ENCODE data around the gene TRIM14. TPM values are rescaled to one million over a fixed set of nuclear protein-coding genes. Genes with fewer than 3 reads are reported as not detected.
A peak's percentile ranks its signal among the peaks of the same experiment; 100 is the strongest.

The TRIM14 gene
- total and polyA plus RNA-seq, 2 of the 4 experiments (the other 2 are of a cell fraction): 3.0 to 8.5 TPM

DNA sequence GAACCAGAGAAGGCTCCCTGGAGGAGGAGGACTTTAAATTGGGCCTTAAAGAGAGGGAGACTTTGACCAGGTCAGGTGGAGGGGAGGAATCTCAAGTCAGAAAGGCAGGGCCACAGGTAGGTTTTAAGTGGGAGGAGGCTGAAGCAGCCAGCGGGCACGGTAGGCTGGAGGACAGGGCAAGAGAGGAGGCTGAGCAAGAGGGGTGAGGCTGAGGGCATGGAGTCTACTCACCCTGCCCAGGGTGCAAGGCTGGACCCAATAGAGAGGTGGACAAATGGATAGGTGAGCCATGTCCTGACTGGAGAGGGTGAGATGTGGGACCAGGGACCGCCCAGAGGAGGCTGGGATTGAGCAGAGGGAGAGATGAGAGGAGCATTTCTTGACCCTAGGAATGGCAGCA is 25.6 kb upstream of the TRIM14 start:
- Histone ChIP-seq H4K5ac (ENCODE audit: low read depth, low read length) (no peak overlapping the region), H2AK9ac (replicated peaks; ENCODE audit: low read depth, low read length, poor library complexity) (no peak overlapping the region), H3K4ac (ENCODE audit: low read depth, low read length) (no peak overlapping the region), H2AFZ (replicated peaks; ENCODE audit: low read length, poor library complexity) (peak overlapping the region; percentile 41), H4K8ac (ENCODE audit: low read depth in 2 of 2, low read length in 2 of 2) (no peak overlapping the region), H3K56ac (ENCODE audit: extremely low read depth, insufficient read depth, low read length) (no peak overlapping the region), H3K4me2 (ENCODE audit: low read depth, low read length) (no peak overlapping the region), H2BK20ac (ENCODE audit: low read depth, low read length) (no peak overlapping the region), H2BK120ac (ENCODE audit: low read depth, low read length) (no peak overlapping the region), H2BK5ac (ENCODE audit: low read depth, low read length, poor library complexity, severe bottlenecking) (no peak overlapping the region), H2AK5ac (ENCODE audit: low read depth, low read length) (no peak overlapping the region), H3K27me3 (ENCODE audit: control insufficient read depth, insufficient read depth, low read length) (peaks cover 3% of the 10 kb centered on the region; the same call in 1 of the 2 replicates), H3K23ac (ENCODE audit: low read depth, low read length) (no peak overlapping the region), H3K27ac (ENCODE audit: insufficient read depth, low read length) (no peak overlapping the region), H3K9ac (ENCODE audit: low read depth, low read length) (no peak overlapping the region), H3K9me1 (ENCODE audit: insufficient read depth, low read length) (no peaks in the 10 kb centered on the region; the same call in 1 of the 2 replicates), H4K20me1 (ENCODE audit: insufficient read depth, low read length) (no peaks in the 10 kb centered on the region), H3K79me1 (ENCODE audit: low read depth in 1 of 2, low read length in 2 of 2) (no peaks in the 10 kb centered on the region), H3K36me3 (ENCODE audit: control insufficient read depth, insufficient read depth, low read length) (no peaks in the 10 kb centered on the region), H3K18ac (ENCODE audit: low read depth, low read length) (no peak overlapping the region), H4K91ac (ENCODE audit: insufficient read depth, low read depth, low read length) (no peak overlapping the region), H3K4me1 (ENCODE audit: control insufficient read depth, insufficient read depth, low read length) (peaks cover 6% of the 10 kb centered on the region; the same call in 1 of the 2 replicates), H2BK15ac (ENCODE audit: low read depth, low read length) (no peak overlapping the region), H3K14ac (replicated peaks; ENCODE audit: low read depth, low read length) (no peak overlapping the region), H3K9me3 (ENCODE audit: control insufficient read depth, insufficient read depth, low read length) (no peaks in the 10 kb centered on the region), H3K4me3 (ENCODE audit: insufficient read depth, low read depth, low read length) (no peak overlapping the region)
- POLR2A ChIA-PET (ENCODE audit: unreplicated experiment): no interaction called here
- ATAC-seq (ENCODE audit: low read depth) (no peak), DNase-seq (no peak)
- intact Hi-C loops (cut with micrococcal nuclease): no loop called here
- no CpG with 5 or more reads among the region's 3 CpGs for WGBS, 2 experiments (ENCODE audit: extremely low coverage in 2 of 2, insufficient read length in 1 of 2)
- BruUV-seq (replicated peaks): no TSS peak
- dilution Hi-C loops (cut with HindIII; ENCODE audit: low sequenced_read_pairs, unreplicated experiment): no loop called here
- in situ Hi-C loops (cut with MboI; ENCODE audit: low sequenced_read_pairs): no loop called here
- no peak for TF ChIP-seq RFX5 (IDR thresholded peaks at IDR 0.05; ENCODE audit: low read depth, low read length)
- TF ChIP-seq BHLHE40 (IDR thresholded peaks at IDR 0.05; ENCODE audit: low read depth, low read length): no peak
- TF ChIP-seq CEBPB (IDR thresholded peaks at IDR 0.05; ENCODE audit: low read depth, low read length): no peak
- no peak for TF ChIP-seq NFE2L2 (IDR thresholded peaks at IDR 0.05; ENCODE audit: low read depth, low read length)
- TF ChIP-seq RCOR1 (IDR thresholded peaks at IDR 0.05; ENCODE audit: insufficient replicate concordance, low read length): no peak
- no peak for TF ChIP-seq ELK1 (IDR thresholded peaks at IDR 0.05; ENCODE audit: borderline replicate concordance, low read depth, low read length)
- TF ChIP-seq MAZ (IDR thresholded peaks at IDR 0.05; ENCODE audit: borderline replicate concordance, low read depth, low read length): no peak
- no peak for TF ChIP-seq POLR2A (IDR thresholded peaks at IDR 0.05; ENCODE audit: low read depth, low read length)
- no peak for TF ChIP-seq FOS (IDR thresholded peaks at IDR 0.05; ENCODE audit: low read depth, low read length)
- TF ChIP-seq USF2 (IDR thresholded peaks at IDR 0.05; ENCODE audit: low read depth, low read length): no peak
- TF ChIP-seq CTCF (conservative IDR thresholded peaks at IDR 0.05; ENCODE audit: low read depth, low read length): no peak
- TF ChIP-seq RAD21 (IDR thresholded peaks at IDR 0.05; ENCODE audit: low read length): no peak
- no peak for TF ChIP-seq MXI1 (IDR thresholded peaks at IDR 0.05; ENCODE audit: borderline replicate concordance, low read depth, low read length)
- TF ChIP-seq SMC3 (IDR thresholded peaks at IDR 0.05; ENCODE audit: low read depth, low read length): no peak
- no peak for TF ChIP-seq CHD1 (IDR thresholded peaks at IDR 0.05; ENCODE audit: low read depth, low read length)
- no peak for TF ChIP-seq MAFK (IDR thresholded peaks at IDR 0.05; ENCODE audit: low read depth, low read length)
- CTCF ChIA-PET: no interaction called here

Measured in IMR-90 (cell line).